K562 (cell line): ENCODE results near the gene TLE7. TPM values are rescaled to one million over a fixed set of nuclear protein-coding genes. Genes with fewer than 3 reads are reported as not detected.
A peak's percentile ranks its signal among the peaks of the same experiment; 100 is the strongest.

Experiments
- BRF2 ChIP-seq: IDR thresholded peaks from 3 replicates; pipeline ENCODE4 v1.6.1; 2011; ENCODE audit warnings: borderline replicate concordance, mild to moderate bottlenecking; ENCODE audit not compliant: insufficient read length, insufficient read depth
- CBX8 ChIP-seq: fragments of 200-600 bp; sonication (generic); IDR thresholded peaks from 2 replicates; pipeline ENCODE4 v1.6.1; 2012; ENCODE audit warnings: borderline replicate concordance, mixed run types, low read depth, mild to moderate bottlenecking, moderate library complexity, mixed read lengths, low read length, control low read depth, inconsistent platforms; ENCODE audit not compliant: poor library complexity, severe bottlenecking; ENCODE audit errors: extremely low read depth
- CREB5 ChIP-seq: fragments of 250-450 bp; sonication (Bioruptor Pico); IDR thresholded peaks from 2 replicates; pipeline ENCODE4 v1.5.0; 2020; ENCODE audit warnings: mild to moderate bottlenecking
- E2F1 ChIP-seq: sonication (generic); formaldehyde crosslinking; IDR thresholded peaks from 2 replicates; pipeline ENCODE4 v1.8.1; 2023; ENCODE audit warnings: mild to moderate bottlenecking, missing genetic modification reagents, moderate library complexity
- PML ChIP-seq: IDR thresholded peaks from 2 replicates; pipeline ENCODE4 v1.6.1; 2012; ENCODE audit warnings: low read length, inconsistent platforms
- ZHX1 ChIP-seq: fragments of 150-350 bp; conservative IDR thresholded peaks from 2 replicates; pipeline ENCODE4 v1.6.1; 2014; ENCODE audit warnings: low read length
- ZNF280A ChIP-seq: fragments of 450-650 bp; IDR thresholded peaks from 2 replicates; pipeline ENCODE4 v1.6.1; 2018; ENCODE audit warnings: mild to moderate bottlenecking, low read depth; ENCODE audit not compliant: partially characterized antibody
- polyA plus RNA-seq, 8 experiments: library from polyadenylated mRNA; depleted of rRNA in 4 of 8; stranded (reverse) in 5 of 8; unstranded in 3 of 8; fragments of >200 nt; fragmentation: Nextera tagmentation in 2 of 8; fragmentation: Illumina TruSeq in 1 of 8; extraction: Ambion mirVana in 2 of 8; extraction: Trizol in 1 of 8; gene quantifications; 2 replicates each; pipeline versions ENCODE4 v1.2.1 to v1.2.3, GENCODE V29; 2011 to 2014; ENCODE audit warnings: inconsistent platforms in 1 of 8, missing spikeins in 1 of 8
- total RNA-seq, 7 experiments: library from RNA; depleted of rRNA in 6 of 7; stranded (reverse); fragments of >200 nt in 6 of 7; fragmentation: Illumina TruSeq in 2 of 7; extraction: Trizol in 2 of 7; gene quantifications; 2 replicates each; pipeline versions ENCODE4 v1.2.1 to v1.2.3, GENCODE V29; 2011 to 2021; ENCODE audit warnings: low replicate concordance in 1 of 7

The TLE7 gene
- total and polyA plus RNA-seq, 9 of the 15 experiments (the other 6 are each of a cell fraction or from before 2014, with no cell fraction given), result not detected

GRCh38 chr16:71484006-71484893, 42.4 kb upstream of the TLE7 start (continued):
- TF ChIP-seq ZNF280A (no peak), CBX8 (no peak), PML (peak; percentile 49; the same call in 1 of the 2 replicates), E2F1 (CRISPR knock-in tag) (peak; percentile 27; the same call in 1 of the 2 replicates), BRF2 (no peak), ZHX1 (no peak), CREB5 (CRISPR knock-in tag) (no peak)
